Large intestine (tissue), 3 donors: ENCODE measurements around the gene ARHGEF16. TPM values are rescaled to one million over a fixed set of nuclear protein-coding genes. Genes with fewer than 3 reads are reported as not detected.

Source experiments
- DNase-seq, 2 donors: peaks; one replicate each; pipeline versions ENCODE4 v3.0.0 to v3.0.0-alpha.2; 2013
- H3K27ac ChIP-seq: one replicate; pipeline ENCODE4 v1.5.1; 2013; ENCODE audit warnings: low read length
- H3K27me3 ChIP-seq: 2 replicates; pipeline ENCODE4 v1.6.1; 2013; ENCODE audit warnings: low read length; ENCODE audit not compliant: control insufficient read depth, insufficient read depth
- H3K36me3 ChIP-seq: 2 replicates; pipeline ENCODE4 v1.6.1; 2013; ENCODE audit warnings: low read length; ENCODE audit not compliant: control insufficient read depth, insufficient read depth
- H3K4me1 ChIP-seq: one replicate; pipeline ENCODE4 v1.6.1; 2013; ENCODE audit warnings: low read length; ENCODE audit not compliant: control insufficient read depth, insufficient read depth
- H3K4me3 ChIP-seq: one replicate; pipeline ENCODE4 v1.5.1; 2013; ENCODE audit warnings: low read length
- H3K9me3 ChIP-seq: one replicate; pipeline ENCODE4 v1.6.1; 2013; ENCODE audit warnings: mild to moderate bottlenecking, low read depth, low read length, moderate library complexity; ENCODE audit not compliant: control insufficient read depth
- WGBS: methylation state at CpG from one replicate; pipeline ENCODE4 v1.1.5; 2013; ENCODE audit warnings: low lambda C conversion rate; ENCODE audit not compliant: insufficient coverage; 5-methylcytosine and 5-hydroxymethylcytosine counted together
- polyA plus RNA-seq: library from polyadenylated mRNA; unstranded; fragments of 120-200 nt; gene quantifications from one replicate; pipeline ENCODE4 v1.2.1, GENCODE V29; 2013

Gene ARHGEF16
- polyA plus RNA-seq, 1 donor = 39.7 TPM

DNA sequence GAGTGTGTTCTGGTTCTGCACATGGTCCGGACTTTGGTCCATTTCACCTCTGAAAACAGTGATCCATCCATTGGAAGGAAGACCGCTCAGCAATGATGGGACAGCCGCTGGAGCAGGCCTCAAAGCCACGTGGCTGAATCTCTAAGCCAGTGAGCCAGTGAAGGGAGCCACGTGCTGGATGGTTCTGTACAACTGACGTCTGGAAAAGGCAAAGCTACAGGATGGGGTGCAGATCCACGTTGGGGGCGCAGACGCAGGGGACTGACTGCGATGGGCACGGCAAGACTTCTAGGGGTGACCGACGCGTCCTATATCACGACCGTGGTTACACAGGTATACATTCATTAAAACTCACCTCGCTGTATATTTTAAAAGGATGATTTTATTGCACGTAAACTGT is 10.2 kb upstream of the ARHGEF16 start:
- peaks cover 8% of the 10 kb centered on the region for H3K27me3 ChIP-seq
- H3K9me3 ChIP-seq = no peaks in the 10 kb centered on the region
- no peak overlapping the region for H3K4me3 ChIP-seq
- WGBS = no CpG with 5 or more reads among the region's 18 CpGs
- no peak overlapping the region for H3K27ac ChIP-seq
- DNase-seq = no peak
- no peaks in the 10 kb centered on the region for H3K4me1 ChIP-seq
- no peaks in the 10 kb centered on the region for H3K36me3 ChIP-seq

DNA sequence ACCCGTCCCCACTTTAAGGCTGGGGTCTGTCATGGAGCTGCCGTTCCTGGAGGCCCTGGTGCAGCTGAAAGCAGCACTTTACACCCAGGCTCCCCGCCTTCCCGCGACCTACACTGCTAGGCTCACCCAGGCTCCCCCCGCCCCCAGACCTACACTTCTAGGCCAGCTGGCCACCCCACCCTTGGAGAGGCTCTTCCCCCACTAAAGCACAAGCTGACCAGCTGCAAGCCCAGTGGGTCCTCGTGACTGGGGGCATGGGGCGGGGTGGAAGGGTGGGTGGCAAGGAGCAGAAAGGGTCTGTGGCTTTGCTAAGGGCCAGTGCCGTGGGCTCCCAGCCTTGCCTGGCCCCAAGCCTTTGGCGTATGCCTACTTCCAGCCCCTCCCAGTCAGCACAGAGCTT is 9.7 kb upstream of the ARHGEF16 start:
- Histone ChIP-seq H3K9me3 (no peaks in the 10 kb centered on the region), H3K4me3 (no peak overlapping the region), H3K27me3 (peaks cover 8% of the 10 kb centered on the region), H3K36me3 (no peaks in the 10 kb centered on the region), H3K27ac (no peak overlapping the region), H3K4me1 (no peaks in the 10 kb centered on the region)
- no peak for DNase-seq
- WGBS = no CpG with 5 or more reads among the region's 10 CpGs

DNA sequence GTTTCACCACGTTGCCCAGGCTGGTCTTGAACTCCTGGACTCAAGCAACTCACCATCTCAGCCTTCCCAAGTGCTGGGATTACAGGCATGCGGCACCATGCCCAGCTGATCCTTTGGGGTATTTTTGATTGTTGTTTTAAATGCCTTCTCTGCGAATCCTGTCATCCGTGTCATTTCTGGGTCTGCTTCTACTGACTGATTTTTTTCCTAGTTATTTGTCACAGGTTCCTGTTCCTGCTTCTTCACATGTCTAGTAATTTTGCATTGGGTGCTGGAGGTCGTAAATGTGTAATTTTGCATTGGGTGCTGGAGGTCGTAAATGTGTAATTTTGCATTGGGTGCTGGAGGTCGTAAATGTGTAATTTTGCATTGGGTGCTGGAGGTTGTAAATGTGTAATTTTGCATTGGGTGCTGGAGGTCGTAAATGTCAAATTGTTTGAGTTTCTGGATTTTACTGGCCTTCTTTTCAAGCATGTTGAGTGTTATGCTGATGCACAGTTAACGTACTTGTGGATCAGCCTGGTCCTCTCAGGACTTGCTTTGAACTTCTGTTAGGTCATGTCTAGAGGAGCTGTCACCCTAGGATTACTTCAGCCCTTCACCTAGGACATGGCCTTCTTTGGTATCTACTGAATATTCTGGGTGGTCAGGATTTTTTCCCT is 4.1 kb upstream of the ARHGEF16 start:
- 100% methylated on average over 3 of the region's 9 CpGs for WGBS
- no peaks in the 10 kb centered on the region for H3K9me3 ChIP-seq
- no peak overlapping the region for H3K4me3 ChIP-seq
- H3K27ac ChIP-seq = no peak overlapping the region
- peaks cover 4% of the 10 kb centered on the region for H3K27me3 ChIP-seq
- peaks cover 16% of the 10 kb centered on the region for H3K4me1 ChIP-seq
- no peak for DNase-seq
- H3K36me3 ChIP-seq = no peaks in the 10 kb centered on the region

DNA sequence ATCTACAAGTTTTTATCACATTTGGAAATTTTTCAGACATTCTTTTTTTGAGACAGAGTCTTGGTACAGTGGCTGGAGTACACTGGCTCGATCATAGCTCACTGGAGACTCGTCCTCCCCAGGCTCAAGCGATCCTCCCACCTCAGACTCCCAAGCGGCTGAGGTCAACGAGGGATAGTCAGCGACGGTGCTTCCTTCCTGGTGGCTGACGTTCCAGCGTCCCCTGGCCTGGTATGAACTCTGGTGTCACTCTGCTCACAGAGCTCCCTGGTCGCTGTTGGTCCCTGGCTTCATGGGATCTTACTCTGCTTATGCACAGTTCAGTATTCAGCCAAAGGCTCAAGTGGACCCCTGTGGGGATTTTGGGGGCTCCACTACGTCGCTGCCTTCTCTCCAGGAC is 3.5 kb upstream of the ARHGEF16 start:
- no peak overlapping the region for H3K27ac ChIP-seq
- H3K9me3 ChIP-seq = no peaks in the 10 kb centered on the region
- H3K36me3 ChIP-seq = no peaks in the 10 kb centered on the region
- no peak for DNase-seq
- no peak overlapping the region for H3K4me3 ChIP-seq
- H3K4me1 ChIP-seq = peaks cover 22% of the 10 kb centered on the region
- H3K27me3 ChIP-seq = peaks cover 4% of the 10 kb centered on the region
- WGBS = no CpG with 5 or more reads among the region's 12 CpGs

DNA sequence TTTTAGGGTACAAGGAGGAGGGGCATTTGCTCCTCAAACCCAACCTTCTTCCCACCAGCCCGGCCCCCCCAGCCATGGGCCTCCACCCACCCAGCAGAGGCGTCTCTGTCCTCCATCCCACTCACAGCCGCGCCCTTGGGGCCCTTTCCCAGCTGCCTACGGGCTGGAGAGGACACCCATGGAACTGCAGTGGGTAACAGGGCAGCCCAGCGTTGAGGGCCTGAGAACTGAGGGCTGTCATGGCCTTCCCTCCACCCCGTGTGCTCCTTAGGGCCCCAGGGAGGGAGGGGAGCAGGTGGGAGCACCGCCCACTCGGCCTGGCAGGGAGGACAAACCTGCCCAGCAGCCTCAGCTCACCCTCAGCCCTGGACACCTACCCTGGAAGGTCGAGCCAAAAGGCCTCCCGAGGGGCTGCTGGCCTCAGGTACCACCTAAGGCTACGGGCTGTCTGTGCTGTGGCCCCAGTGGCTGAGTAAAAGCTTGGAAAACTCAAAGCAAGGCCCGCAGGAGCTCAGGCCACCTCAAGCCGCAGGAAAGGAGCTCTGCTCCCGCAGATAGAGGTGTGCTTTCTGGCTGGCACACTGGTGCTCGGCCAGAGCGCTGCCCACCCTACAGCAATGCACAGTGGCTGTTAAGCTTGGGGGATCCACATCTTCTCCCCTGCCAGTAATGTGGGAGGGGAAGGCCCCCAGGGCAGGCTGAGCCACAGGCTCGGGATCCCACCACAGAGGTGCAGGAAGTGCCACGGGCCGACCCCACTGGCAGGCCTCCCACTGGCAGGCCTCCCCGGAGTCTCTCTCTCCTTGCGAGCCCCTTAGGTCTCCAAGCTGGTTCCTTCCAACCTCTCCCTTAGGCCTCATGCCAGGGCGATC is 2.2 kb upstream of the ARHGEF16 start:
- no peak for DNase-seq
- H3K9me3 ChIP-seq = no peaks in the 10 kb centered on the region
- no peak overlapping the region for H3K27ac ChIP-seq
- no peaks in the 10 kb centered on the region for H3K36me3 ChIP-seq
- peaks cover 35% of the 10 kb centered on the region for H3K4me1 ChIP-seq
- peaks cover 4% of the 10 kb centered on the region for H3K27me3 ChIP-seq
- H3K4me3 ChIP-seq = no peak overlapping the region
- no CpG with 5 or more reads among the region's 23 CpGs for WGBS

DNA sequence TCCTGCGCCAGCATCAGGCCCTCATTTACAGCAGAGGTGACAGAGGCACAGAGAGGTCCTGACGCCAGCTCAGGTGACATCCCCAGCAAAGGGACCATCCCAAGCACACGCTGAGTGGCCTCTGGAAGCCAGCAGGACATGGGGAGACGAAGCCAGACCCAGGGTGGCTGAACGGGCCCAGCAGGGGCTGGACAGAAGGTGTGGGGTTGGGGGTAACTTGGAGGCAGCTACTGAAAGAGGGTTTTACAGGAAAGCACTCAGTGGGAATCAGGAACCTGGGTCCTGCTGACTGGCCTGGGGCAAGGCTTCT is 1.6 kb upstream of the ARHGEF16 start:
- peaks cover 40% of the 10 kb centered on the region for H3K4me1 ChIP-seq
- H3K27me3 ChIP-seq = peaks cover 4% of the 10 kb centered on the region
- WGBS = no CpG with 5 or more reads among the region's 5 CpGs
- H3K4me3 ChIP-seq = no peak overlapping the region
- H3K9me3 ChIP-seq = no peaks in the 10 kb centered on the region
- DNase-seq = no peak
- no peaks in the 10 kb centered on the region for H3K36me3 ChIP-seq
- H3K27ac ChIP-seq = no peak overlapping the region

DNA sequence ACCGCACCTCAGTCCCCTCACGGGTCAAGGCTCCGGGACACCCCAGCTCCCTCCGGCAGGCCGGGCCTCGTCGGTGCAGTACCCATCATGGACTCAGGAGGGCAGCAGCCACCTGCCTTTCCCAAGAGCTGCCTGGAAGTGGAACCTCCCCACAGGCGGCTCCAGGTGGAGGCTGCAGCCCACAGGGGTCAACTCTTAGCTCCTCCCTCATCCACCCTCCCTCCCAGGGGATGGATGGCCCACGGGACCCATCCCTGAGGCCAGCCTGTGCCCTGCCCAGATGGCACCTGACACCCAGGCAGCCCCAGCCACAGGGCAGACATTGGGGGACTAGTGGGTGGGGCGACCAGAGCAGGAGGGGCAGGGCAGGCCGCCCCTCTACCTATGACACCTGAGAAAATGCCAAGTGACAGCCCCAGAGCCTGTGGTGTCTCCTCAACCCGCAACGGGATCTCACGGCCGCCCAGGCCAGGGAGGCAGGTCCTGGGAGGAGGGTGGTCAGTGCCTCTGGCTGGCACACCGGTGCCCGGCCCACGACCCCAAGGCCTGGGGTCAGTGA is 1.2 kb upstream of the ARHGEF16 start:
- peaks cover 4% of the 10 kb centered on the region for H3K27me3 ChIP-seq
- no peak overlapping the region for H3K4me3 ChIP-seq
- no peaks in the 10 kb centered on the region for H3K9me3 ChIP-seq
- H3K4me1 ChIP-seq = peaks cover 45% of the 10 kb centered on the region
- no CpG with 5 or more reads among the region's 18 CpGs for WGBS
- H3K36me3 ChIP-seq = no peaks in the 10 kb centered on the region
- H3K27ac ChIP-seq = peak overlapping the region; percentile 92
- peak; percentile 75 to 83 for DNase-seq

DNA sequence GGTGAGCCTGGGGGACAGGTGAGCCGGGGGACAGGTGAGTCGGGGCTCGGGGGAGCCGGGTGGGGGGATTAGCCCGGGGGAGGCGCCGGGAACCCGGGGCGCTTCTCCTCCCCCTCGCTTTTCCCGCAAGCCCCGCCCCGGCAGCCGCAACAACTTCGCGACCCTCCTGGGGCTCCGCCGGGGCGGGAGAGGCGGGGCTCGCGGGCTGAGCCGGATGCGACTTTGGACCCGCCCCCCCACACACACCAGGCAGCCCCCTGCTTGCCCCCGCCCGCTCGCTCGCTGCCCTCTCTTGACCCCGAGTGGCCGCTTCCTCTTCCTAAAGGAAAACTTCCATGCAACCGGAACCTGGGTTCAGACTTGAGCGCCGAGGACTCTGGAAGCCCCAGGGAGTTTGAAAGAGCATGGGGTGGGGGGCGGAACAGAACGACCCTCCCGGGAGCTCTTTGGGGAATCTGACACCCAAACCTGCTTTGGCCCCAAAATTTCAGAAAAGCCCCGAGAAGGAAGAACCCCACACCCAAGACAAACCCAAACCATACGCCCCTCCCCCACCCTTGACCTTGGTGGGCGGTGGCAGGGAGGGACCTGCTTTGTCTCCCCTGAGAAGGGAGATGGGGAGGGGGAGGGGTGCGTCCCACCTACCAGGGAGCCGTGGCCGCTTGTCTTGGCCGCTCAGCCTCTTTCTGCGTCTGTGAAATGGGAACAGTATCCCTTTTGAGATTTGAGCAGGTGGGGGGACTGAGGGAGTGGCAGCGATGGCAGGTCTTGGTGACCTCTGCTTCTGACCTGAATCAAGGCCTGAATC is 550 bp downstream of the ARHGEF16 start:
- H3K27ac ChIP-seq = peak overlapping the region; percentile 99
- H3K4me1 ChIP-seq = peaks cover 62% of the 10 kb centered on the region
- H3K9me3 ChIP-seq = no peaks in the 10 kb centered on the region
- H3K27me3 ChIP-seq = peaks cover 4% of the 10 kb centered on the region
- H3K4me3 ChIP-seq = peak overlapping the region; percentile 67
- no peaks in the 10 kb centered on the region for H3K36me3 ChIP-seq
- peak; percentile 70 to 86 for DNase-seq
- no CpG with 5 or more reads among the region's 46 CpGs for WGBS

DNA sequence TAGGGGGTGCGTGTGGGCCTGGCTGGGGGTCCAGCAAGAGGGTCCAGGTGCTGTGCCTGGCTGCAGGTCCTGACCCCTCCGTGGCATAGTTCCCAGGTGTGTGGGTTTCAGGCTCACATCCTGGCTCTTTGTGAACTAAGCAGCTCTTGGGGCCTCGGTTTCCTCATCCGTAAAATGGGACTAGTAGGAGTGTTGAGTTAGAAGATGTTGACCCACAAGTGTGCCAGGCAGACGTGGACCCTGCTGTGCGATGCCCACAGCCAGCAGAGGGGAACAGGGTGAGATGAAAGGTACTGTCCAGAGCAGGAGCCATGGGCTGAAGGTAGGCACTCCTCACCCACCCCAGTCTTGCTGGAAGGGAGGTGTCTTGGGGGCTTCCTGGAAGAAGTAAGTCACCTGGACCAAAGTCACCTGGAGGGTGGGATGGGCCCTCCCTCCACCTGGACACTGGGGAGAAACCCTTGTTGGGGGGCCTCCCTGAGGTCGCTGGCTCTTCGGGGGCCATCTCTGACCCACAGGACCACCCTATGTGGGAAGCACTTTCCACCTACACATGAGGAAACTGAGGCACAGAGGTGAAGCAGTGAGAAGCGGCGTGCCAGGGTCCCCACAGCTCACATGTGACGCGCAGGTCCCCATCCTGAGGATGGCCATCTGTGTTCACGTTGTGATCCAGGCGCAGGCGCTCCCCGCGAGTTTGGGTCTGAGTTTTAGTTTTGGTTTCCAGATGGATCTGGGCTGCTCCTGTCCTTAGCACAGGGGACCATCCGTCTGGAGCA is 1.4 kb downstream of the ARHGEF16 start:
- Histone ChIP-seq H3K9me3 (no peaks in the 10 kb centered on the region), H3K4me3 (peak overlapping the region; percentile 67), H3K36me3 (no peaks in the 10 kb centered on the region), H3K27ac (peak overlapping the region; percentile 99), H3K4me1 (peaks cover 71% of the 10 kb centered on the region), H3K27me3 (peaks cover 4% of the 10 kb centered on the region)
- peak in 1 of 2 donors; percentile 32 for DNase-seq
- no CpG with 5 or more reads among the region's 18 CpGs for WGBS
